ENCODE measurements around the gene CD101.

CD101 gene

DNA sequence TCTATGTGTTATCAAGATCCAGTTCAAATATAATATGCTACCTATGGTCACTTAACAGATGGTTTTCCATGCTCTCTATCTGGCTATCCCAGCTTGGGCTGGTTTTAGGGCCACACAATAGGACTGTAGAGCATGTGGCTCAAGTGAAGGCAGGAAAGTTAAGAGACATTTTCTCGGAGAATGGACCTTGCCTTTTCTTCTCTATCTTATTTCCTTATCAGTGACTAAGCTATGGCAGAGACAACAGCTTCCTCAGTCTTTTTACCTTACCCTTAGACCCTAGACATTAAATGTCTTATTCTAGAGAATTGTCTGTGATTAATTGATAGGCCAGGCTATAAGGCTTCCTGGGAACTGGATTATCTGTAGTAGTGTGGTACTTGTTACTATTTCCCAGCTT lies 28.1 kb downstream of the CD101 start:
- intact Hi-C loops (cut with DNase I; ENCODE audit: low total_unique reads) = no loop called here
- H3K36me3 ChIP-seq = no peaks in the 10 kb centered on the region
- no peak overlapping the region for H3K27ac ChIP-seq
- no peak for DNase-seq
- TF ChIP-seq, protein P1, sequence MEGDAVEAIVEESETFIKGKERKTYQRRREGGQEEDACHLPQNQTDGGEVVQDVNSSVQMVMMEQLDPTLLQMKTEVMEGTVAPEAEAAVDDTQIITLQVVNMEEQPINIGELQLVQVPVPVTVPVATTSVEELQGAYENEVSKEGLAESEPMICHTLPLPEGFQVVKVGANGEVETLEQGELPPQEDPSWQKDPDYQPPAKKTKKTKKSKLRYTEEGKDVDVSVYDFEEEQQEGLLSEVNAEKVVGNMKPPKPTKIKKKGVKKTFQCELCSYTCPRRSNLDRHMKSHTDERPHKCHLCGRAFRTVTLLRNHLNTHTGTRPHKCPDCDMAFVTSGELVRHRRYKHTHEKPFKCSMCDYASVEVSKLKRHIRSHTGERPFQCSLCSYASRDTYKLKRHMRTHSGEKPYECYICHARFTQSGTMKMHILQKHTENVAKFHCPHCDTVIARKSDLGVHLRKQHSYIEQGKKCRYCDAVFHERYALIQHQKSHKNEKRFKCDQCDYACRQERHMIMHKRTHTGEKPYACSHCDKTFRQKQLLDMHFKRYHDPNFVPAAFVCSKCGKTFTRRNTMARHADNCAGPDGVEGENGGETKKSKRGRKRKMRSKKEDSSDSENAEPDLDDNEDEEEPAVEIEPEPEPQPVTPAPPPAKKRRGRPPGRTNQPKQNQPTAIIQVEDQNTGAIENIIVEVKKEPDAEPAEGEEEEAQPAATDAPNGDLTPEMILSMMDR (IDR thresholded peaks at IDR 0.05) = no peak
- H3K4me1 ChIP-seq = peaks cover 0 to 10% (median 1%) of the 10 kb centered on the region in 4 donors
- H3K9me3 ChIP-seq = no peaks in the 10 kb centered on the region
- H3K4me3 ChIP-seq = no peak overlapping the region
- no peaks in the 10 kb centered on the region for H3K27me3 ChIP-seq

DNA sequence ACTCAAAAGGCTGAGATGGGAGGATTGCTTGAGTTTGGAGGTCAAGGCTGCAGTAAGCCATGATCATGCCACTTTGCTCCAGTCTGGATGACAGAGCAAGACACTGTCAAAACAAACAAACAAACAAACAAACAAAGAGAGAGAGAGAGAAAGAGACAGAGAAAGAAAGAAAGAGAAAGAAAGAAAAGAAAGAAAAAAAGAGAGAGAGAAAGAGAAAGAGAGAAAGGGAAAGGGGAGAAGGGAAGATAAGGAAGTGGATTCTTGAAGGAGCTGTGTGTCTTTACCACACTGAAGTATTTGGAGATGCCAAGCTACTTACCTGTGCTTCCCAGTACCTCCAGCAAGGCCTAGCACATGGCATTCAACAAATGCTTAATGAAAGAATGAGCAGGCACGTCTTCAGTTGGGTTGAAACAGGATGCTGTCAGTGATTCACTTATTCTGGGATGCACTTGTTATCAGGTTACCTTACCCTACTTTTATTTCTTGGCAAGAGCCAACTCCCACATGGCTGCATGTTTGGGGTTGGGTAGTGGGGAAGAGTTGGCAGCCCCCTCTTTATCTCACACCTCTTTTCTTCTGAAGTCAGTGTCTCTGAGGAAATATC lies 28.8 kb downstream of the CD101 start:
- H3K36me3 ChIP-seq = no peaks in the 10 kb centered on the region
- TF ChIP-seq, protein P1 (IDR thresholded peaks at IDR 0.05) = no peak
- H3K27ac ChIP-seq = no peak overlapping the region
- DNase-seq = no peak
- intact Hi-C loops (cut with DNase I; ENCODE audit: low total_unique reads) = no loop called here
- no peak overlapping the region for H3K4me3 ChIP-seq
- H3K4me1 ChIP-seq = peaks cover 0 to 10% (median 1%) of the 10 kb centered on the region in 4 donors
- no peaks in the 10 kb centered on the region for H3K27me3 ChIP-seq
- no peaks in the 10 kb centered on the region for H3K9me3 ChIP-seq

DNA sequence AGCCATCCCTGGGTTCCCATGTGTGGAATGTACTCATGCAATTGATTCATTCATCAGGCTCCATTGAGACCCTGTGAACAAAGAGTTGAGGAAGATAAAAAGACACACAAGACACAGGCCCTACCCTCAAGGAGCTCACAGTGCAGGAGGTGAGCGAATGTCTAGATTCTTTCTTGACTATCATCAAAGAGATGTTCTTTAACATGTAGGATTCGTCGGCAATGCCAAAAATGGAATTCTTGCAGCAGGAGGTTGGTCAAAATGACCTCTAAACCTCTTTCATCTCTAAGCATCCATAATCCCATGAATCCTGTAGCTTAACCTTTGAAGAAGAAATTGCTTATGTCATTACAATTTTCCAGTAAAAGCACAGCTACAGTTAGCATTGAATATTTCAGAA lies 30.7 kb downstream of the CD101 start:
- no peaks in the 10 kb centered on the region for H3K27me3 ChIP-seq
- TF ChIP-seq, protein P1 (IDR thresholded peaks at IDR 0.05) = no peak
- no peaks in the 10 kb centered on the region for H3K36me3 ChIP-seq
- no peaks in the 10 kb centered on the region for H3K4me1 ChIP-seq
- no peaks in the 10 kb centered on the region for H3K9me3 ChIP-seq
- no peak overlapping the region for H3K4me3 ChIP-seq
- no peak overlapping the region for H3K27ac ChIP-seq
- intact Hi-C loops (cut with DNase I; ENCODE audit: low total_unique reads) = no loop called here
- no peak for DNase-seq

DNA sequence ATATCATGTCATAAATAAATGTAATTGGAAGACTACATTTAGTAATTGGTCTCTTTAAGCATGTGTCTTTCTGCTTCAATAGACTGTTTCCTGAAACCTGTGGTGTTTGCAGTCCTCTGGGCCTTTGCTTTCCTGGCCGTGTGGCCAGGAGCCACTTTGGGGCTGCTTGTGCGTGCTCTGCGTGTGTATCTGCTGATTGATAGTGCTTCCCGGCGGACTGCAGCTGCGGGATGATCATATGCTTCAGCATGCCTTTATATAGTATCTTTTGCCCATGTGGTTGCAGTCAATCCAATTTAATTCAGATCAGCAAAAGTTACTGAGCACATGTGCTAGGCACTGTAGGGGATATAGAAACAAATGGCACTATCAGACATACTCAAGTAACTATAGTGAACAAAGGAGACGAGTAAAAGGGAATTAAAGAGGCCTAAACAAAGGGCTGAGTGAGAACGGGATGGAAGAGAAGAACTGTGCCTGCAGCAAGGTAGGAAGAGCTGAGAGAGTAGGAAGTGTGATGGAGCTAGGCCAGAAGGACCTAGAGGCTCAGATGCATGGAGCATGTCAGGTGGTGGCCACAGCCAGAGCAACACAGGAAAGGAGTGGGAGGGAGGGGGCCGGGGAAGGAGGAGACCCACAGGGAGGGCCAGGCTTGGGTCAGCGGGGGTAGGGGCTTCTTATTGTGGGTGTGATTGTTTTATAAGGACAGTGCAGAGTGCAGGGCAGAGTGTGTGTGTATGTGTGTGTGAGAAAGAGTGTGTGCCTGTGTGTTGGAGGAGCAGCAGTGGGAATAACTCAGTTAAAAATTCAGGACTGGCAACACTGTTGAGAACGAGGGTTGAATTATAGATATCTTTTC lies 31.4 kb downstream of the CD101 start:
- no peaks in the 10 kb centered on the region for H3K9me3 ChIP-seq
- H3K27me3 ChIP-seq = no peaks in the 10 kb centered on the region
- H3K27ac ChIP-seq = no peak overlapping the region
- DNase-seq = no peak
- H3K4me3 ChIP-seq = no peak overlapping the region
- H3K36me3 ChIP-seq = no peaks in the 10 kb centered on the region
- TF ChIP-seq, protein P1 (IDR thresholded peaks at IDR 0.05) = no peak
- intact Hi-C loops (cut with DNase I; ENCODE audit: low total_unique reads) = no loop called here
- H3K4me1 ChIP-seq = no peaks in the 10 kb centered on the region

DNA sequence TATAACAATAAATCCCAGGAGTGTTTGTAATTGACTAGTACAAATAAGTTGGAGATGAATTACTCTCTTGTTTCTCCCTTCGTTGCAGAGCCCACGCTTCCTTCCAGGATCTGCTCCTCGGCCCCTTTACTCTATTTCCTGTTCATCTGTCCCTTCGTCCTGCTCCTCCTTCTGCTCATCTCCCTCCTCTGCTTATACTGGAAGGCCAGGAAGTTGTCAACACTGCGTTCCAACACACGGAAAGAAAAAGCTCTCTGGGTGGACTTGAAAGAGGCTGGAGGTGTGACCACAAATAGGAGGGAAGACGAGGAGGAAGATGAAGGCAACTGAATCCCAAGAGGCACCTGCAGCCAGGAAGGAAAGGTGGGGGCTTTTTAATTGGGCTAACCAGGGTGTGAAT lies 32.2 kb downstream of the CD101 start:
- intact Hi-C loops (cut with DNase I; ENCODE audit: low total_unique reads) = no loop called here
- TF ChIP-seq, protein P1 (IDR thresholded peaks at IDR 0.05) = no peak
- Histone ChIP-seq H3K4me3 (no peak overlapping the region), H3K36me3 (no peaks in the 10 kb centered on the region), H3K27me3 (no peaks in the 10 kb centered on the region), H3K4me1 (no peaks in the 10 kb centered on the region), H3K27ac (no peak overlapping the region), H3K9me3 (no peaks in the 10 kb centered on the region)
- DNase-seq = no peak
